Measurements from ENCODE around the gene MCCD1. TPM values are rescaled to one million over a fixed set of nuclear protein-coding genes. Genes with fewer than 3 reads are reported as not detected.
A peak's percentile ranks its signal among the peaks of the same experiment; 100 is the strongest.
"Not testable (repeated sequence)": the region's sequence is repeated elsewhere in the genome, so short reads cannot be mapped to it uniquely, and the experiment has no call there.

MCCD1 gene
- 10 to 100 TPM; 13.5 to 19.2 (median 17.9) TPM for polyA plus RNA-seq (ENCODE audit: insufficient read length in 3 of 3)
- long read RNA-seq, donor 1, transcript MCCD1-201 (2 exons, 955 nt) = major isoform, 26 of 26 reads
- long read RNA-seq, donor 1, partial matches to known transcripts = 0 of 26 reads
- long read RNA-seq, donor 1, other reads (novel, unspliced or antisense) = 0 of 26 reads
- long read RNA-seq, donor 2, transcript MCCD1-201 (2 exons, 955 nt) = major isoform, 15 of 308 reads
- long read RNA-seq, donor 2, partial matches to known transcripts = 184 of 308 reads
- long read RNA-seq, donor 2, other reads (novel, unspliced or antisense) = 109 of 308 reads
- long read RNA-seq, donor 3, transcript MCCD1-201 (2 exons, 955 nt) = major isoform, 21 of 477 reads
- long read RNA-seq, donor 3, partial matches to known transcripts = 371 of 477 reads
- long read RNA-seq, donor 3, other reads (novel, unspliced or antisense) = 85 of 477 reads
- long read RNA-seq, donor 4, transcript MCCD1-201 (2 exons, 955 nt) = major isoform, 25 of 41 reads
- long read RNA-seq, donor 4, partial matches to known transcripts = 16 of 41 reads
- long read RNA-seq, donor 4, other reads (novel, unspliced or antisense) = 0 of 41 reads
- long read RNA-seq, donor 5 = 0 reads
- long read RNA-seq, donor 6, transcript MCCD1-201 (2 exons, 955 nt) = major isoform, 17 of 601 reads
- long read RNA-seq, donor 6, partial matches to known transcripts = 452 of 601 reads
- long read RNA-seq, donor 6, other reads (novel, unspliced or antisense) = 132 of 601 reads
- long read RNA-seq, donor 7, transcript MCCD1-201 (2 exons, 955 nt) = major isoform, 25 of 46 reads
- long read RNA-seq, donor 7, partial matches to known transcripts = 21 of 46 reads
- long read RNA-seq, donor 7, other reads (novel, unspliced or antisense) = 0 of 46 reads
- long read RNA-seq, donor 8 = 0 reads
- long read RNA-seq, donor 9, transcript MCCD1-201 (2 exons, 955 nt) = major isoform, 19 of 19 reads
- long read RNA-seq, donor 9, partial matches to known transcripts = 0 of 19 reads
- long read RNA-seq, donor 9, other reads (novel, unspliced or antisense) = 0 of 19 reads
- long read RNA-seq, donor 10, transcript MCCD1-201 (2 exons, 955 nt) = major isoform, 18 of 18 reads
- long read RNA-seq, donor 10, partial matches to known transcripts = 0 of 18 reads
- long read RNA-seq, donor 10, other reads (novel, unspliced or antisense) = 0 of 18 reads
- long read RNA-seq, donor 11, transcript MCCD1-201 (2 exons, 955 nt) = major isoform, 19 of 32 reads
- long read RNA-seq, donor 11, partial matches to known transcripts = 13 of 32 reads
- long read RNA-seq, donor 11, other reads (novel, unspliced or antisense) = 0 of 32 reads
- long read RNA-seq, donor 12, transcript MCCD1-201 (2 exons, 955 nt) = major isoform, 7 of 7 reads
- long read RNA-seq, donor 12, partial matches to known transcripts = 0 of 7 reads
- long read RNA-seq, donor 12, other reads (novel, unspliced or antisense) = 0 of 7 reads
- long read RNA-seq, donor 13 = 0 reads
- long read RNA-seq, donor 14, transcript MCCD1-201 (2 exons, 955 nt) = major isoform, 8 of 8 reads
- long read RNA-seq, donor 14, partial matches to known transcripts = 0 of 8 reads
- long read RNA-seq, donor 14, other reads (novel, unspliced or antisense) = 0 of 8 reads
- long read RNA-seq, donor 15, transcript MCCD1-201 (2 exons, 955 nt) = major isoform, 8 of 14 reads
- long read RNA-seq, donor 15, partial matches to known transcripts = 6 of 14 reads
- long read RNA-seq, donor 15, other reads (novel, unspliced or antisense) = 0 of 14 reads
- long read RNA-seq, donor 16, transcript MCCD1-201 (2 exons, 955 nt) = major isoform, 43 of 1,593 reads
- long read RNA-seq, donor 16, partial matches to known transcripts = 1,260 of 1,593 reads
- long read RNA-seq, donor 16, other reads (novel, unspliced or antisense) = 290 of 1,593 reads

GRCh38 chr6:31528821-31529328 is at the start of gene MCCD1:
TSS of gene MCCD1 (plus strand) at chr6:31528962. CDS start at chr6:31529015, 53 bp downstream.
- no peak for DNase-seq (ENCODE audit: extremely low read depth in 1 of 11, low read depth in 9 of 11, low spot score in 4 of 11)

- DNase-seq (ENCODE audit: extremely low read depth in 1 of 11, low read depth in 9 of 11, low spot score in 4 of 11) = no peak
These were observed 49.4 kb upstream of the MCCD1 start for GRCh38 chr6:31479151-31479932.

GRCh38 chr6:31479933-31480535 is 48.7 kb upstream of the MCCD1 start:
- no peak for DNase-seq (ENCODE audit: extremely low read depth in 1 of 11, low read depth in 9 of 11, low spot score in 4 of 11)

GRCh38 chr6:31480574-31480973 is 48.2 kb upstream of the MCCD1 start:
- DNase-seq (ENCODE audit: extremely low read depth in 1 of 11, low read depth in 9 of 11, low spot score in 4 of 11) = no peak

- no peak for DNase-seq (ENCODE audit: extremely low read depth in 1 of 11, low read depth in 9 of 11, low spot score in 4 of 11)
These were observed 45.4 kb upstream of the MCCD1 start for GRCh38 chr6:31483392-31483791.

- DNase-seq (ENCODE audit: extremely low read depth in 1 of 11, low read depth in 9 of 11, low spot score in 4 of 11) = no peak
These were observed 43.7 kb upstream of the MCCD1 start for GRCh38 chr6:31485055-31485454.

- DNase-seq (ENCODE audit: extremely low read depth in 1 of 11, low read depth in 9 of 11, low spot score in 4 of 11) = not testable (repeated sequence)
These were observed 42.5 kb upstream of the MCCD1 start for GRCh38 chr6:31486065-31486837.

GRCh38 chr6:31487674-31488073 is 41.1 kb upstream of the MCCD1 start:
- DNase-seq (ENCODE audit: extremely low read depth in 1 of 11, low read depth in 9 of 11, low spot score in 4 of 11) = not testable (repeated sequence)

GRCh38 chr6:31489086-31489485 is 39.7 kb upstream of the MCCD1 start:
- no peak for DNase-seq (ENCODE audit: extremely low read depth in 1 of 11, low read depth in 9 of 11, low spot score in 4 of 11)

GRCh38 chr6:31490115-31490873 is 38.5 kb upstream of the MCCD1 start:
- no peak for DNase-seq (ENCODE audit: extremely low read depth in 1 of 11, low read depth in 9 of 11, low spot score in 4 of 11)

- not testable (repeated sequence) for DNase-seq (ENCODE audit: extremely low read depth in 1 of 11, low read depth in 9 of 11, low spot score in 4 of 11)
These were observed 35.2 kb upstream of the MCCD1 start for GRCh38 chr6:31493550-31493874.

- peak in 9 of 11 donors; percentile 54 to 71 (median 61) for DNase-seq (ENCODE audit: extremely low read depth in 1 of 11, low read depth in 9 of 11, low spot score in 4 of 11)
These were observed 34.7 kb upstream of the MCCD1 start for GRCh38 chr6:31493875-31494694.

- no peak for DNase-seq (ENCODE audit: extremely low read depth in 1 of 11, low read depth in 9 of 11, low spot score in 4 of 11)
These were observed 33.2 kb upstream of the MCCD1 start for GRCh38 chr6:31495580-31495979.

GRCh38 chr6:31496826-31497225 is 31.9 kb upstream of the MCCD1 start:
- not testable (repeated sequence) for DNase-seq (ENCODE audit: extremely low read depth in 1 of 11, low read depth in 9 of 11, low spot score in 4 of 11)
